Caco-2 (cell line): ENCODE results near the gene SPAAR. TPM values are rescaled to one million over a fixed set of nuclear protein-coding genes. Genes with fewer than 3 reads are reported as not detected.

Source experiments
- BruUV-seq: library from RNA; stranded (reverse); fragments of 400-500 nt; replicated peaks from 2 replicates; lab custom pipeline; 2021; lab: Mats Ljungman, UMichigan
- CTCF ChIA-PET: fragments of 300-600 bp; sonication (Branson Sonifier 250); formaldehyde crosslinking; loops from one replicate; lab custom pipeline; 2022; ENCODE audit warnings: antibody characterized with exemption; lab: Charles Lee
- POLR2A ChIA-PET: fragments of 300-600 bp; sonication (Branson Sonifier 250); formaldehyde crosslinking; loops from one replicate; lab custom pipeline; 2022; ENCODE audit warnings: antibody characterized with exemption; lab: Charles Lee
- DNase-seq, 2 experiments: peaks; one replicate each; pipeline versions ENCODE4 v3.0.0 to v3.0.0-alpha.2; 2020 to 2022
- H3K27me3 ChIP-seq: replicated peaks from 2 replicates; pipeline ENCODE4 v1.6.0; 2011; ENCODE audit warnings: low read length; ENCODE audit not compliant: control insufficient read depth, insufficient read depth
- H3K36me3 ChIP-seq: 2 replicates; pipeline ENCODE4 v1.5.1; 2011; ENCODE audit warnings: low read length; ENCODE audit not compliant: control insufficient read depth, insufficient read depth
- H3K4me1 ChIP-seq: fragments of 250-450 bp; sonication (Bioruptor Pico); 2 replicates; pipeline ENCODE4 v1.5.1; 2020; ENCODE audit warnings: mild to moderate bottlenecking
- H3K4me3 ChIP-seq: 2 replicates; pipeline ENCODE4 v1.5.1; 2011; ENCODE audit warnings: low read depth, mild to moderate bottlenecking, control low read depth, low read length
- H3K9me3 ChIP-seq: fragments of 250-450 bp; sonication (Bioruptor Pico); 2 replicates; pipeline ENCODE4 v1.5.1; 2020; ENCODE audit warnings: mild to moderate bottlenecking, moderate library complexity
- H3K27ac Mint-ChIP-seq: one replicate; pipeline ENCODE4 v1.8.0; 2022; ENCODE audit warnings: mixed read lengths; ENCODE audit not compliant: unreplicated experiment
- H3K27me3 Mint-ChIP-seq: one replicate; pipeline ENCODE4 v1.8.0; 2022; ENCODE audit warnings: mixed read lengths; ENCODE audit not compliant: insufficient read depth, unreplicated experiment
- H3K36me3 Mint-ChIP-seq: one replicate; pipeline ENCODE4 v1.8.0; 2022; ENCODE audit warnings: mild to moderate bottlenecking, mixed read lengths; ENCODE audit not compliant: insufficient read depth, unreplicated experiment
- H3K4me1 Mint-ChIP-seq: one replicate; pipeline ENCODE4 v1.8.0; 2022; ENCODE audit warnings: low read depth, mixed read lengths; ENCODE audit not compliant: unreplicated experiment
- H3K4me3 Mint-ChIP-seq: one replicate; pipeline ENCODE4 v1.8.0; 2022; ENCODE audit warnings: mild to moderate bottlenecking, moderate library complexity, mixed read lengths; ENCODE audit not compliant: unreplicated experiment
- H3K9me3 Mint-ChIP-seq: one replicate; pipeline ENCODE4 v1.8.0; 2022; ENCODE audit warnings: mixed read lengths; ENCODE audit not compliant: unreplicated experiment
- CTCF ChIP-seq, 2 experiments: fragments of 200-600 bp in 1 of 2; IDR thresholded peaks; 1 replicate in 1 of 2; 2 replicates in 1 of 2; pipeline versions ENCODE4 v1.5.1 to v1.8.0; 2011 to 2022; ENCODE audit warnings: antibody characterized with exemption in 1 of 2, control low read depth in 1 of 2, inconsistent platforms in 1 of 2, low read depth in 1 of 2, low read length in 1 of 2, mild to moderate bottlenecking in 1 of 2, moderate library complexity in 1 of 2; ENCODE audit not compliant: insufficient read depth in 1 of 2, severe bottlenecking in 1 of 2, unreplicated experiment in 1 of 2
- intact Hi-C: fragments of 100-400 bp; cut with micrococcal nuclease; formaldehyde crosslinking; loops from one replicate; pipeline ENCODE4 v1.10.0; 2022; ENCODE audit not compliant: unreplicated experiment
- total RNA-seq: library from RNA; stranded (reverse); gene quantifications from 2 replicates; pipeline ENCODE4 v1.2.3, GENCODE V29; 2022

SPAAR gene
- total RNA-seq, 1 experiment from 2014 or later, result not detected

DNA sequence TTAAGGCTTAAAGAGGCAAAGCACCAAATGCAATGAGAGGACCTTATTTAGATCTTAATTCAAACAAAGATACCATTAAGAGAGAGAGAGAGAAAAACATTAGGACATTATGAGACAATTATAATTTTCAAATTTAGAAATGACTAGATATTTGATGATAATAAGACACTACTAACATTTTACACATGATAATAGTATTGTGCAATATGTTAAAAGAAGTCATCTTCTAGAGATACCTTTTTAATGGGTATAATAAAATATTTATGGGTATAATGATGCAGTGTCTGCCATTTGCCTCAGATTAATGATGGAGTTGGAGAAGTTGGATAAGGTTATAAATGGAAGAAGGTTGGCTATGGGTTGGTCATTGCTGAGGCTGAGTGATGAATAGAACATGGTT is 21.2 kb downstream of the SPAAR start:
- ChIA-PET CTCF (no interaction called here), POLR2A (no interaction called here)
- Histone ChIP-seq H3K9me3 (no peaks in the 10 kb centered on the region), H3K4me1 (peaks cover 4% of the 10 kb centered on the region; the same call in 1 of the 2 replicates), H3K27me3 (no peaks in the 10 kb centered on the region), H3K36me3 (no peaks in the 10 kb centered on the region), H3K4me3 (no peak overlapping the region)
- intact Hi-C loops, result no loop called here
- Mint-ChIP-seq H3K36me3 (no peaks in the 10 kb centered on the region), H3K4me1 (no peaks in the 10 kb centered on the region), H3K9me3 (no peaks in the 10 kb centered on the region), H3K4me3 (no peak overlapping the region), H3K27me3 (peaks cover 5% of the 10 kb centered on the region), H3K27ac (no peak overlapping the region)
- no peak for DNase-seq
- no peak for TF ChIP-seq CTCF (IDR thresholded peaks at IDR 0.05; ENCODE audit: insufficient read depth in 1 of 2, low read depth in 1 of 2, low read length in 1 of 2, severe bottlenecking in 1 of 2, unreplicated experiment in 1 of 2)
- BruUV-seq, result no TSS peak

DNA sequence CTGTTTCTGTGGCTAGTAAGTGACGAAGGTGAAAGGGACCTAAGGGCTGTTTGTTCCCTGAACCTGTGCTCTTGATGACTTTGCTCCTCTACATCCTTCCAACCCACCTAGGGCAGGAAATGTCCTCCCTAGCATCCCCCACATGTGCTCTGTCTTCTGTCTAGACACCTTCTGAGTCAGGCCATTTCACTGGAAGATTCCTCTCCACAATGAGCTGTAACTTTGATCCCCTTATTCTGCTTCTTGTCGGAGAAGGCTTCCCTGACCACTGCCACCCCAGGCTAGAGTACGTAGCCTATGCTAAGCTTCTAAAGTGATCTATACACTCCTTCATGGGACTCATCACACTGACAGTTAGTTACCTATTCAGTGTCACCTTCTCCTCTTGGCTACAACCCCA is 21.7 kb downstream of the SPAAR start:
- Mint-ChIP-seq H3K36me3 (no peaks in the 10 kb centered on the region), H3K4me1 (no peaks in the 10 kb centered on the region), H3K4me3 (no peak overlapping the region), H3K27ac (no peak overlapping the region), H3K9me3 (no peaks in the 10 kb centered on the region), H3K27me3 (peaks cover 5% of the 10 kb centered on the region)
- no peaks in the 10 kb centered on the region for H3K27me3 ChIP-seq
- CTCF ChIA-PET, result interaction anchor here (1.3 kb wide), 1 partner anchor 28 kb away, joined by 3 read pairs; no protein-coding TSS in a partner anchor
- POLR2A ChIA-PET, result no interaction called here
- no TSS peak for BruUV-seq
- intact Hi-C loops, result no loop called here
- no peak overlapping the region for H3K4me3 ChIP-seq
- peaks cover 4% of the 10 kb centered on the region; the same call in 1 of the 2 replicates for H3K4me1 ChIP-seq
- no peak for DNase-seq
- H3K36me3 ChIP-seq, result no peaks in the 10 kb centered on the region
- no peaks in the 10 kb centered on the region for H3K9me3 ChIP-seq
- TF ChIP-seq CTCF (IDR thresholded peaks at IDR 0.05; ENCODE audit: insufficient read depth in 1 of 2, low read depth in 1 of 2, low read length in 1 of 2, severe bottlenecking in 1 of 2, unreplicated experiment in 1 of 2), result no peak

DNA sequence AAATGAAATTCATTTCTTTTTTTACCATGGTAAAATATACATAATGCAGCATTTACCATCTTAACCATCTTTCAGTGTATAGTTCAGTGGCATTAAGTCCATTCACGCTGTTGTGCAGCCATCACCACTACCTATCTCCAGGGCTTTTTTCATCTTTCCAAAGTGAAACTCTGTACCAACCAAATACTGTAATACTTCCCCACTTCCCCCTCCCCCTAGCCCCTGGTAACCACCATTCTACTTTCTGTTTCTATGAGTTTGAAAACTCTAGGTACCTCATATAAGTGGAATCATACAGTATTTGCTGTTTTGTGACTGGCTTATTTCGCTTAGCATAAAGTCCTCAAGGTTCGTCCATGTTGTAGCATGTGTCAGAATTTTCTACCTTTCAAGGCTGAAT is 23.4 kb downstream of the SPAAR start:
- Mint-ChIP-seq H3K4me1 (no peaks in the 10 kb centered on the region), H3K36me3 (no peaks in the 10 kb centered on the region), H3K27ac (no peak overlapping the region), H3K27me3 (peaks cover 5% of the 10 kb centered on the region), H3K4me3 (no peak overlapping the region), H3K9me3 (no peaks in the 10 kb centered on the region)
- no peak overlapping the region for H3K4me3 ChIP-seq
- ChIA-PET POLR2A (no interaction called here), CTCF (no interaction called here)
- H3K9me3 ChIP-seq, result no peaks in the 10 kb centered on the region
- H3K4me1 ChIP-seq, result peaks cover 4% of the 10 kb centered on the region; the same call in 1 of the 2 replicates
- intact Hi-C loops, result no loop called here
- TF ChIP-seq CTCF (IDR thresholded peaks at IDR 0.05; ENCODE audit: insufficient read depth in 1 of 2, low read depth in 1 of 2, low read length in 1 of 2, severe bottlenecking in 1 of 2, unreplicated experiment in 1 of 2), result no peak
- BruUV-seq, result no TSS peak
- H3K27me3 ChIP-seq, result no peaks in the 10 kb centered on the region
- no peak for DNase-seq
- no peaks in the 10 kb centered on the region for H3K36me3 ChIP-seq
